NT2/D1 (cell line): Measurements from ENCODE around the gene WNT3A.

ENCODE experiments used
- YY1 ChIP-seq: IDR thresholded peaks from 2 replicates; pipeline ENCODE4 v1.6.1; 2011; ENCODE audit not compliant: insufficient read length, insufficient read depth
- ZNF274 ChIP-seq: IDR thresholded peaks from 2 replicates; pipeline ENCODE4 v1.6.1; 2011; ENCODE audit warnings: mild to moderate bottlenecking, low read depth, low read length

DNA sequence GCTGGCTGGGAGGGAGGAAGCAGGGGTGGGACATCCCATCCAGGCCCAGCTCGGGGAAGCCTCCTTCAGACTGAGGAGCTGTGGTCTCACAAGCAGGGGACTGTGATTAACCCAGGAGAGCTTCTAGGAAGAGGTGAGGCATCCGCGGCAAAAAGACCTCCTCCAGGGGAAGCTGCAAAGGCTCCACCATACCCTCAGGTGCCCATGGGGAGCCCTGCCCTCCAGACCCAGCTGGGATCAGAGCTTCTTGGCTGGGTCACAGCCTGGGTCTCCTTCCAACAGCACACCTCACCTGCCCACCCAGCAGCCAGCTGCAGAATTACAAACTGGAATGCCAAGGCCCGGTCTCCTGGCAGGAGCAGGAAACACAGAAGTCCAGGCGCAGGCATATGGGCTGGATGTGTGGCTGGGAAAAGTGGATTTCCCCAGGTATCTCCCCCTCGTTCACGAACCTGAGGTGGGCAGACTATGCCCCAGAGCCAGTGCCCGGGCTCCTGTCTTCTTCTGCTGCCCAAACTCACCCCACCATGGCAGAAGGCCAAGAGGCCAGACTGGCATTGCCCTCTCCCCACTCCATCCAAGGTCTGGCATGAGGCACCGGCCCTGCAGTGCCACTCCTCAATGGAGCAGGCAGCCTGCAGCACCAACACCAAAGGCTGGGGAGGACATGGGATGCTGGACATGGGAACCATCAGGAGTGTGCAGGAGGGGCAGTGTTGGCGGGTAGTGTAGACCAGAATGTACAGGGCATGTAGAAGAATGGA lies 60.3 kb downstream of the WNT3A start:
- TF ChIP-seq YY1 (no peak), ZNF274 (no peak)
